Stimulated activated CD8-positive, alpha-beta memory T cell treated with anti-CD3 and anti-CD28 coated beads, Interleukin-7, amount 100 ng/mL, for 48 hours (primary cell): ENCODE data around the gene CBR1.
"Not testable (repeated sequence)": the region's sequence is repeated elsewhere in the genome, so short reads cannot be mapped to it uniquely, and the experiment has no call there.

Source experiments
- DNase-seq, 2 donors: peaks; one replicate each; pipeline ENCODE4 v3.0.0-alpha.2; 2020; ENCODE audit warnings: low read depth in 1 of 2; ENCODE audit errors: extremely low read depth in 1 of 2

CBR1 gene

DNA sequence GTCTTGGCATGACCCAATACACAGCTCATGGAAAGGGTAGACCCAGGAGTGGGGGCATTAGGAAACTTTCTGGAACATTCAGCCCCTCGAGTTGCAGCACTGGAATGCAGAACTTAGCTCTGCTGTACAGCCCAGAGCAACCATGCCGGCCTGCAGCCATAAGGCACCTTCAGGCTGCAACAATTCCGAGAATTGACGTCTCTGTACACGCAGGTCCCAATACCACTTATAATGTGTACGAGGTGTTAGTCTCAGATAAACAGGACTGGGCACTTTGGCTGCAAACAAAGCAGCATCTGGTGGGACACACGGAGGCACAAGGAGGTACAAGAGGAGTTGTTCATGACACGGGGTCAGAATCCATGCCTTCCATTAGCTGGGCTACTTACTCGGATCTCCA, 7.9 kb downstream of the CBR1 start:
- no peak for DNase-seq

DNA sequence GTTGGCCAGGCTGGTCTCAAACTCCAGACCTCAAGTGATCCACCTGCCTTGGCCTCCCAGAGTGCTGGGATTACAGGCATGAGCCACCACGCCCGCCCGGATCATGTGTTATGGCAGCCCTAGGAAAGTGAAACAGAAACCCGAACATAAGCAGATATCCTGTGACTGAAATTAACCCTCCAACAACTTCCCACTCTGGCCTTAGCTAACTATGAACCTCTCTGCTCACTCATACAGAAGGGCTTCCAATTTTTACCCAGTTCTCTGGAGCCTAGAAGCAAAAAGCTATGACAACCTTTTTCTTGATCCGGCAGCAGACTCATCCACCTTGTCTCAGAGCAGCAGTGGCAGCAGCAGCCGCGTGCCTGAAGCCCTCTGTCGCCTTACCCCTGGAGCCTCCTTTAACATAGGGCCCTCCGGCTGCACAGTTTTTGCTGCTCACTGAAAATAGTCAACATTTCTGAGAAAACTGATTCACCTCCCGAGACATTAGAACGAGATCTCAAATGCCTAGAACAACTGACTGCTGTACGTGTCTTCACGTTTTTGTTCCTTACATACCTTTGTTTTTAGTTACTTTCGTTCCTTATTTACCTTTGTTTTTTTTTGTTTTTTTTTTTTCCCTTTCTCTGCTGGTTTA, 9.3 kb downstream of the CBR1 start:
- DNase-seq, result no peak

- no peak for DNase-seq
Observed at GRCh38 chr21:36079671-36080070, 9.8 kb downstream of the CBR1 start.

DNA sequence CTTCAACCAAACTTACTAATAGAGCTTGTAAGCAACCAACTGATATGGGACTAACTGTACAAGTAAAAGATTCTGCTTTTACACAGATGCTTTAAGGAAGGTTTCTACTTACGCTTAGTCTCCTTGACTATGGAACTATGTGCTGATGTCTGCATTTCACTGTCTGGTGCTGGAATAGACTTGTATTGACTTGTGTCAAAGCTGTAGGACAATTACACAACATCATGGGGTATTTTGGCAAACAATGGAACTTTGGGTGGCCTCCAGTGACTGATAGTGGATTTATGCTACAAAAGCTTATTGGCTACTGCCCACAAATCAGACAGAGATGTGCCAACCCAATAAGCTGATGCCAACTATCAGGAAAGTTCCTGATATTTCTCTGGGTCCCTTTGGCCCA, 10.6 kb downstream of the CBR1 start:
- DNase-seq, result no peak

DNA sequence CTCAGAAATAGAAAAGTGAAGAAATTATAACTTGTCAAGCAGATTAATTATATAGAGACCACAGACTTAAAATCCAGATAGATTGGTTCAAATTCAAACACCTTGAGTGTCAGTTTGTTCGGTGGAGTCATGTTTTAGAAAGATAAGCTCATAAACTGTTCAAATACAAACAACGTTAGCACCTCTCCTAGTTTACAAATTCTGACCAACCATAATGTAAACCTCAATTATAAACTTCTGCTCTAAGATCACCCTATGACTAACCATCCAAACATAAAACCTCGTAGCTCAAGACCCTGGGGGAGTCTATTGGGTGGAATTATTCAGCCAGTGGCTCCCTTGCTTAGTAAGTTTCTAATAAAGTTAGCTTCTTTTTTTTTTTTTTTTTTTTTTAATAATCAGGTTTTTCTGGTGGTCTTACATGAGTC, 12.4 kb downstream of the CBR1 start:
- no peak for DNase-seq

- DNase-seq, result no peak
Observed at GRCh38 chr21:36087362-36088138, 17.7 kb downstream of the CBR1 start.

- no peak for DNase-seq
Observed at GRCh38 chr21:36089946-36090345, 20.1 kb downstream of the CBR1 start.

DNA sequence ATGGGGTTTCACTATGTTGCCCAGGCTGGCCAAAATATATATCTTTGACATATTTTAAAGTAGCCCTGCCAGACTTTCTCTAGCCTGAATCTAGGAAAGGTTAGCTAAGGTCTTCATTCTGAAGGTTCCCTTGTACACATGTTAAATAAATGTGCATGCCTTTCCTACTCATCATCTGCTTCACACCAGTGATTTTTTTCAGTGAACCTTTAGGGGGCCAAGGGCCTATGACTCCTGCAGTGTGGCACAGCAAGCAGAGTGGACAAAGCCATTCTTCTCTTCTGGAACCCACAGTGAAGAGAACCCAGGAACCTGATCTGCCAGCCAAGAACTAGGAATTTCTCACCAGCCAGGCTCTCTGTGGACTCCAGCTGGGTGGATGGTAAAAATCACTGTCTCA, 22.9 kb downstream of the CBR1 start:
- no peak for DNase-seq

DNA sequence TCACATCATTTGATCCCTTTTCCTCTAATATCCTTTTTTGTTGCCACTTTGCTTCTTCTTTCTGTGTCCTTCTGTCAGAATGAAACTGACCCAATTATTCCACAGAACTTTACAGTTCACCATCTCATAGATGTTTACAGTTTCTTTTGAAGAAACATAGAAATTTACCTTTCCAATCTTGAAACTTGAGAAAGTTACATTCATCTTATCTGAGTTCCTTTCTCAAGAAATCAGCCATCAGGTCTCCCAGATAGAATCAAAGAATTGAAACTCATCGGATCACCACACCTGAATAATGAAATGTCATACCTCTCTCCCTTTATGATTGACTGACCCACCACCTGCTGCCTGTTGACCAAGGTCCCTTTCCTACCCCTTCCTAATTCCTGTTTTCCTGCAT, 23.7 kb downstream of the CBR1 start:
- DNase-seq, result no peak

GRCh38 chr21:36096398-36097290, 26.8 kb downstream of the CBR1 start:
- DNase-seq, result no peak

- DNase-seq, result no peak
Observed at GRCh38 chr21:36097427-36098181, 27.8 kb downstream of the CBR1 start.

DNA sequence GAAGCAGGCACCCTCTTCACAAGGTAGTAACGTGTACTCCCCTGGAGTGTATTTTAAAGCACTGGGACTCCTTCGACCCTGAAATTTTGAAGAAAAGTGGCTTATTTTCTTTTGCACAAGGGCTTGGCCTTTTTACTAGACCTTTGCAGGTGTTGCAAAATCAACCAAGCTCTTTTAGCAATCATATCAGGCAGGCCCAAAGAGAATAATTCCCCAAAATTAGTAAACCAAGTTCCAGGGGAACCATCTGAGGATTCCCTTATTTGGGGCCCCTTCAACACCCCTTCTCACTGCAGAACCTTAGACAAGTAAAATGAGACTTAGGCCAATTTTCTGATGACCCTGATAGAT, 28.3 kb downstream of the CBR1 start:
- no peak for DNase-seq

DNA sequence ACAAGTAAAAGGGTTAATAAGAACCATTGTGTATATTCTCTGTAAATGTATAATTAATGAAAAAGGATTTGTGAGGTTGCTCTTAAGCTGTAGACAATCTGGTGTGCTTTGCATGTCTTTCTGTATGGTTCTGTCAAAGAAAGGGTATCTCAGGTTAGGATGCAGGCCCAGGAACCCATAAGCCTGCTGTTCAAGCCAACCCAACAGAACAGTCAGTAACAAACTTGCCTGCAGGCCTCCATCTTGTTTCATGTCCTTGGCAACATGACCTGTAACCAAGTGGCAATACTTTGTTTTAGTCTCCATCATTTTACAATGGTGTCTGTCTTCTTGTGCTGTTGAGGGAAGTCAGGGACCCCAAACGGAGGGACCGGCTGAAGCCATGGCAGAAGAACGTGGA, 29.2 kb downstream of the CBR1 start:
- no peak for DNase-seq

- DNase-seq, result not testable (repeated sequence)
Observed at GRCh38 chr21:36099695-36100211, 29.9 kb downstream of the CBR1 start.

DNA sequence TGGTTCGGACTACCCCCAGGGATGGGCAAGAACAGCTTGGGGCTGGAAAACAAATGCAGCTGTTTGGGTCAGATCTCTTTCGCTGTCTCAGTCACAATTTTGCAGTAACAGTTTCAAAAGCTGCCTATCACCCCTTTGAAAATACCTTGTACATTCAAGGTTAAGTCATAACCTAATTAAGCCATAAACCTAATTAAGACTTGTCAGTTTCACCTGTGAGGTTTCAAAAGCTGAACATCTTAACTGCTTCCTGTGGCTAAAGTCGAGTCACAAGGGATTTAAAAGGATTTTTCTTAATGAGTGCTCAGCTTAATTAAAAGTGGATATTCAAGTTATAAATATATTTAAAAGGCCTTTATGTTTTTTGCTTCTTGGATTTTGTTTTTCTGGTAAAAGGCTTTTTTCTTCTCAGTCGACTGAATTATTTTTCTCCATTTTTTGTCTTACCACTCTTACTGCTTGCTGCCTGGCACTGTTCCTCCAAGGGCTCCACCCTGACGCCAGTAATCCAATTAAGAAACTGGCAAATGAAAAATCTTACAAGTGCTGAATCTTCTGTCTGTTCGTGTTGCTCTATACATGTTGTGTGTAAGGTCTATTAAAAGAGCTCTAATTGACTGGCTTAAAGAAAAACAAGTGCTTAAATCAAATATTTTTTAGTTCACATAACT, 31.3 kb downstream of the CBR1 start:
- no peak for DNase-seq

GRCh38 chr21:36103434-36103833, 33.6 kb downstream of the CBR1 start:
- no peak for DNase-seq

GRCh38 chr21:36104317-36105300, 34.8 kb downstream of the CBR1 start:
- DNase-seq, result peak; percentile 23 to 42

DNA sequence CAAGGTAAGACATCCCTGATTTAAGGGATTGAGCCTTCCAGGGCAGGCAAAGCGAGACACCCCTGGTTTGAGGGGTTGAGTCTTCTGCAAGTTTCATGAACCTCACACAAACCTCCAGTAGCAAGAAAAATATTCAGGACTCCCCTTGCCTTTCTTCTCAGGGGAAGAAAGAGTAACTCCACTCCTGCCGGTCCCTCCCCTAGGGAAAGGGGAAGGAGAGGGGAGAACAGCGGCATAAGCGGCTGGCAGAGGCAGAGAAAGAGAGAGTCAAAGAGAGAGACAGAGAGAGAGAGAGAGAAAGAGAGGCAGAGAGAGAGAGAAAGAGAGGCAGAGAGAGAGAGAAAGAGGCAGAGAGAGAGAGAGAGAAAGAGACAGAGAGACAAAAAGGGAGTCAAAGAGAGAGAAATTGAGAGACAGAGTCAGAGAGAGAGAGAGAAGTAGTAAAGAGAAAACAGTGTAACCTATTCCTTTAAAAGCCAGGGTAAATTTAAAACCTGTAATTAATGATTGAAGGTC, 35.6 kb downstream of the CBR1 start:
- no peak for DNase-seq

DNA sequence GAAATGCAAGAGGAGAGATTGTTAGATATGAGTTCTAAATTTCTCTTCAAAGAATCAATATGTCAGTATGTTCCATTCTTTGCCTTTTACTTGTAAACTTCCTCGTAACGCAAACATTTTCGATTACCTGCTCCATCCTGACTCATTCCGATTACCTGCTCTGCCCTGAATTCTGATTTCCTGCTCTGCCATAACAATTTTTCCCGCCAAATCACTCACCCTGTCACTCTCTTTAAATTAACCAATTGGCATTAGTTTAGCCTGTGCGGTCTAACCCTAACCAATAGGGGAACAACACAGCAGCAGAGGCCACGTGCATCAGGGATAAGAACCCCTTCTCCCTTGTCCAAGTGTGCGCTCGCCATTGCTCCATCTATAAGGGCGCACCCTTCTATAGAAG, 40.0 kb downstream of the CBR1 start:
- no peak for DNase-seq
